HG03064 (cell line): ENCODE results near the gene HAS3.

Experiments used
- ATAC-seq: cut with Tn5 transposase; IDR thresholded peaks from one replicate; pipeline ENCODE4 v1.9.1; 2021; ENCODE audit warnings: low read depth; ENCODE audit not compliant: unreplicated experiment

The HAS3 gene

DNA sequence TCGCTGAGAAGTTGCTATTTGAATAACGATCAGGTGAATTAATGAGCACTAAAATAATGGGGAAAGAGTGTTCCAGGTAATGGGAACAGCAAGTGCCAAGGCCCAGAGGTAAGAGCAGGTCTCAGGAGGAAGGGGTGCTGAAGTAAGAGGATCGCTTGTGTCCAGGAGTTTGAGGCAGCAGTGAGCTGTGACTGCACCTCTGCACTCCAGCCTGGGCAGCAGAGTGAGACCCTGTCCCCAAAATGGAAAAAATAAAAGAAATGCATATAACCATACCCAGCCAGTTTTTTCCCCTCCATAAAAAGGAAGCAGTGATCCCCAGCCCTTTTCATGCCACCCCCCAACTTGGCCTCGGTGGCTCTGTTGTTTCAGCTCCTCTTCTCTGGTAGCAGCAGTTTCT is 16.8 kb upstream of the HAS3 start:
- ATAC-seq, result no peak

DNA sequence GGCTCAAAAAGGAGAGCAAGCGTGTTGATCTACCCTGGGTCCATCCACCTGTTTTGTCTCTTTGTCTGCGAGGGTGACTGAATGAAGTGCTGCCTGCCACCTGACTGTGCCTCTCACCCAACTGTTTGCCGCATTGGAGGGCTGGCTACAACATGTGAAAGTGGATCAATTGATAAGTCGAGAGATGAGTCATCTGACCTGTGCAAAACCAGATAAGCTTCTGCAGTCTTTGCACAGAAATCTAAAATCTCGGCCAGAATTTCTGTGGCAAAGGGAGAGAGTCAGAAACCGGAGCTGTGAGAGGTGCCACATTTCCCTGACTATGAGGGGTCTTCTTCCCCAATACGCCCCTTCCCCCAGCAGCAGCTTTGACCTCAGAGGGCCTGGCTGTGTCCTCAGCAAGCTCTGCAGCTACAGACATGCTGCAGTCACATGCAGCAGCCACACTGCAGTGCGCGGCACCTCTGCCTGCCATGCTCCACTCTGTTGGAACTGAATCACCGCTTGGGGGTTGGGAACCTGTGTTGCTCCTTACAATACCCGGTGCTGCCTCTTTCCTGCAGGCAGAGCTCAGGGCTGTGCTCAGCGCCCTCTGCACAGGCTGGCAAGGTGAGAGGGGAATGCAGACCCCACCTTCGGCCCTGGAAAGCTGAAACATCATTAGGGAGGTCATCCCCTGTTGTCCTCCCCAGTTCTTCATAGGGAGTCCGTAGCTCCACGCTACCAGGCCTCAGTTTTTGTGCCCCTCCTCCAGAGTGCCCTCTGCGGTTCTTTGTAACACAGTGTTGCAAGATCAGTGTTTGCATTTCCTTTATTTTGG is 16.2 kb upstream of the HAS3 start:
- no peak for ATAC-seq

DNA sequence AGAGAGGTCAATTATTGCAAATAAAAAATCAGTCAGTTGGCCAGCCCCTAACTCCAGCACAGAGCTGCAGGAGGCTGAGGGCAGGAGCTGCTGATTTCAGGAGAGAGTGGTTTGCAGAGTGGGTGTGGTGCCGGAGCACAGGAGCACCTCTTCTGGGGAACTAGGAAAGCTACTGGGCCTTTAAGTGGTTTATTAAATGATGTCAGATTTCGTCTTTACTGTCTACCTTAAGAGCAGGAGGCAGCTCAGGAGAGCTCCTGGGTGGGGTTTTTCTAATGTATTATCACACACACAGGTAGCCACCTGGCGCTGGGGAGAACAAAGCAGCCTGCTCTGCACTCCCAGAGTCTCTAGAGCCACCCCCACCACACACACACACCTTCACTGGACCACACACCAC is 11.5 kb upstream of the HAS3 start:
- ATAC-seq, result no peak

DNA sequence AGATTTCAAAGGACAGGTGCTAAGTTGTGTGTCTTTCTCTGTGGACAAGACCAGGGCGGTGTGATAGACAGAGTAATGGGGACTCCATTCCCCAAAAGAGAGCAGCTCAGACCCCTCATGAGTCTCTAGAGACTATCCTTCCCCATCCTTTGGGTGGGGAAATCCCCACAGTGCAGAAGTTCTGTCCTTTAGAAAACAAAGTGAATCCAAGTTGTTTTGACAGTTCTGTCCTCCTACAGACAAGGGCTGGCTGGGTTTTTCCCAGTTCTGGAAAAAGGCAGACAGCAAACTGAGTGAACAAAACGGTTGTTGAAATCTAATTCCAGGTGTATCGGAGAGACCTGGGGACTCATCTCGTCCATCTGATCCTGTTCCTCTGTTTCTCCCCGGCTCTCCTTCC is 11.0 kb upstream of the HAS3 start:
- ATAC-seq, result no peak

DNA sequence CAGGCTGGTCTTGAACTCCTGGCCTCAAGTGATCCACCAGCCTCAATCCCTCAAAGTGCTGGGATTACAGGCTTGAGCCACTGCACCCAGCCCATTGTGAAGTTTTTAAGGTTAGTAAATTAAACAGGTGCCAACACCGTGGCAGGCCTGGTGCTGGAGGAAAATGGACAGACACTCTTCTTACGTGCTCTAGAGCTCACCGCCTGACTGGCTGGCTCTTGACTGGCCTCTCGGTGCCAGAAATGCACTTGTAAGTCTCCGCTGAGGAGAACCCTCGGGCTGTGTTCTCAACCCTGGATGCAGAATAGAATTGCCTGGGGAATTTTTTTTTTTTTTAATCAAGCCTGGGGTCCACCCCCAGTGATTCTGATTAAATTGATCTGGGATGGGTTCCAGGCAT is 10.3 kb upstream of the HAS3 start:
- ATAC-seq, result no peak

DNA sequence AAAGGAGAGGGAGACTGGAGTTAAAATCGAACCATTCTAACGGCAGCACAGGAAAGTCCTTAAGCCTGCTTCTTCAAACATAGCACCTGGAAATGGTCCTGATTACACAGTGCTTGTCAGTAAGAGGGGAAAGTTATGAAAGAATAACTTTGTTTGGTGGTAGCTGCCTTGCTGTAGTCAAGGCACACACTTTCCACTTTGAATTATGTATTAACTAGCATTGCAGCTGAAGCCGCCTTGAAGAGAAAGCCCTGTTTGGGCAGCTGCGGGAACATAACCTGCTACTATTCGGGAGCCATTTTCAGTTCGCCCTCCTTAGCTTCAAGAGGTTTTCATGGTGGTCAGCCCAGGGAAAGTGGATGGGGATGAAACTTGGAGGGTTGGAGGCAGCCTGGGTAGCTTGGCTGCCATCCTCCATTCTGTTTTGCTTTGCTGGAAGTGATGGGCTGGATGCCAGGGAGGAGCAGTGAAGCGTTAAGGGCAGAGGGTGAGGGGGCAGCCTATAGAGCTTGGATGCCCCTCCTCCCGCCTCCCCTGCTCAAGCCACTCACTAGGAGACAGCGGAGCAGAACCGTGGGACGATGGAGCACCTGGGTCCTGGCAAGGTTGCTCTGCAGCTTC is 5.3 kb upstream of the HAS3 start:
- ATAC-seq, result no peak

DNA sequence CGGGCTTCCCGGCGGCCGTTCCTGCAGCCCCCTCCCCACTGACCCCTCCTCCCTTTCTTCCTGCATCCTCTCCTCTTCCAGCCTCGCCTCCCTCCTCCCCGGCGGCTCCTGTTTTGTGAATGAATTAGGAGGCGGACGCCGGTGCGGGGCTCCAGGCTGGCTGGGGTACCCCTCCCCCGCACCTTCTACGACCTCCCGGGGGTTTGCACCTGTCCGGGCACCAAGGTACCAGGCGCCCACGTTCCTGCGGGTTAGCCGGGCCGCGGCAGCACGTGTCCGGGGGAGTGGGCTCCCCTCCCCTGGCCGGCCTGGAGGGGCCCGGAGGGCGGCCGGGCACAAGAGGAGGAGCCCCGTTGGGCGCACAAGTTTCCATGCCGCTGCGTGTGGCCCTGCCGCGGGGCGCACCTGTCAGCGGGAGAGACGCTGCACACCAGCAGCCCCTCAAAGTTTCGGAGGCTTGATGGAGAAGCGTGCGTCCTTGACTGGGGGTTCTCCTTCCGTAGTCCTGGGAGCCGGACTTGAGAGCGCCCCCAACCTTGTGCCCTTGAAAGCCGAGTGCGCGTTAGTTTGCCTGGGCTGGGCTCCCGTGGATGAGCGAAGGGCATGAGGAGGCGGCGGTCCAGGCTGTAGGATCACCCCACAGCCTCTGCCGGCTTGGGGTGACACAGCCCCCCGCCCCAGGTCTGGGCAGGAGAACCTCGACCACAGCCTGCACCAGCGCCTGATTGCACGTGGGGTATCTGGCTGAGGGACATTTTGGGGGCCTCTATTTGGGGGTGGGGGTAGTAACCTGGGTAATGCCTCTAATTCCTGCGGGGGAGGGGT is 1.2 kb downstream of the HAS3 start:
- ATAC-seq, result no peak

DNA sequence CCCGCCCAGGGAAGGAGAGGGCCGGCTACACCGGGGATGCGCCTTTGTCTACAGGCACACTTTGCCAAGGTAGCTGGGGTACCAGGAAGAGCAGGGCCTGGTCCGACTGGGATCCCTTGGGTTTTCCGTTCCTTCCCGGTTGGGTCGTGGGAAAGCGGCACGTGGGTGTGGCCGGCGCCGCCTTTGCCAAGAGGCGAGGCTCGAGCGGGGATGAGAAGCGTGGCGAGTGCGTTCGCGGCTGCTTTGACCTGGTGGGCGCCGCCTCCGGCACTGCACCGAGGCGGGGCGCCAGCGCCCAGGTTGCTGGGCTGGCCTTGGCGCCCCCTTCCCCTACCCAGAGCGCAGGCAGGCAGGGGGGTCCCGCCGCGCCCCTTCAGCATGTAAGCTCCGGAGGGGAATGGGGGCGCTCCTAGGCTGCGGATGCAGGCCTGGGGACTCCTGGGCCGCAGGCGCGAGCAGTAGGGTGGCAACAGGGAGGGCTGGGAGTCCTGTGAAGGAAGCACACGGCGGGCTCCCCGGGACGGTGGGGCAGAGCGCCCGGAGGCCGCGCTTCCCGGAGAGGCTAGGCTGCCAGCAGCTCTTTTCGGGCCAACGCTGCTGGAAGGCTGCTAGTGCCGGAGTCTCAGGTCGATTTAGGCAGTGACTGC is 2.0 kb downstream of the HAS3 start:
- no peak for ATAC-seq

DNA sequence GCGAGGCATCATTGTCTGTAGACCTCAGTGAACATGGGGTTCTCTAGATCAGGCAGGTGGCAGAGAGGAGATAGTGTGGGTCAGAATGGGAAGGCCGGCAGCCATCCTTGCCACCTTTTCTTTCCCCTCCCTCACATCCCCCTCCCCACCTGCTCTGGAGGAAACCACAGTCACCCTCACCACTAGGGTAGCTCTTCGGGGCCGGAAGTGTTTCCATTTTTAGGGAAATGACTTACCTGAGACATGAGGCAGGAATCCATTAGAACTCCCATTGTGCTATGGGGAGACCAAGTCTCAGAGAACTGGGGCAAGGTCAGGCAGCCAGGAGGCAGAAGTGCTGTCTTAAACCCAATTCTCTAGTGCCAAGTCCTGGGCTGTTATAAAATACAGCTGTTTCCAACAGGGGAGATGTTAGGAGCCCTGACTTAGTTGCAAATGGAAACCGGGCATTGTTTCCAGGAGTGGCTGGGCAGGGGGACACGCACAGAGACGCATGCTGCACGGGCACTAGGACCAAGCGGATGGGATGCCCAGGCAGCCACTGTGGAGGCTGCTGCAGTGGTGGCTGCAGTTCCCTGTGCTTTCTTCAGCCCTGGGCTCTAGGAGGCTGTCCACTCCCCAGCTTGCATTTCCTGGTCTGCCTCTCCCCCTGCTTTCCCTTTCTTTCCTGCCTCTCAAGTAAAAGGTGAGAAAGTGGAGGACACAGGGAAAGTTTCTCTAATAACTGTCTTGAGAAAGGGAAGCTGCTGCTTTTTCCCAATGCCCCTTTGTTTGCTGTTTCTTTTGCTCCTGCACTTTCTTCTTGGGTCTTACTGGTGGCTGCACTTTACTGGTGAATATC is 2.8 kb downstream of the HAS3 start:
- no peak for ATAC-seq

DNA sequence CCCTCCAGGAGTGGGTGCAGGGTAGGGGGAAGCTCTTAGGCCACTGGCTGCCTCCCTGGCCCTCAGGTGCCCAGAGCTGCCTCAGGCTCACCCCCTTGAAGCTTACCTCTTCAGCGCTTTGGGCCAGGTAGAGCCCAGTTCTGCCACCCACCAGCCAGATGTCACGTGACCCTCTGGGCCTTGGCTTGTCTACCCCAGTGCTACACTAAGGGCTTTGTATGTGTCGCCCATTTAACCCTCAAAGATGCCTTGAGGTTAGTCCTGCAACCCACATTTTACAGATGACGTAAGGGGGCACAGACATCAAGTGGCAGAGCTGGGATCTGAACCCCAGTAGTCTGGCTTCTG is 3.4 kb downstream of the HAS3 start:
- ATAC-seq, result no peak

DNA sequence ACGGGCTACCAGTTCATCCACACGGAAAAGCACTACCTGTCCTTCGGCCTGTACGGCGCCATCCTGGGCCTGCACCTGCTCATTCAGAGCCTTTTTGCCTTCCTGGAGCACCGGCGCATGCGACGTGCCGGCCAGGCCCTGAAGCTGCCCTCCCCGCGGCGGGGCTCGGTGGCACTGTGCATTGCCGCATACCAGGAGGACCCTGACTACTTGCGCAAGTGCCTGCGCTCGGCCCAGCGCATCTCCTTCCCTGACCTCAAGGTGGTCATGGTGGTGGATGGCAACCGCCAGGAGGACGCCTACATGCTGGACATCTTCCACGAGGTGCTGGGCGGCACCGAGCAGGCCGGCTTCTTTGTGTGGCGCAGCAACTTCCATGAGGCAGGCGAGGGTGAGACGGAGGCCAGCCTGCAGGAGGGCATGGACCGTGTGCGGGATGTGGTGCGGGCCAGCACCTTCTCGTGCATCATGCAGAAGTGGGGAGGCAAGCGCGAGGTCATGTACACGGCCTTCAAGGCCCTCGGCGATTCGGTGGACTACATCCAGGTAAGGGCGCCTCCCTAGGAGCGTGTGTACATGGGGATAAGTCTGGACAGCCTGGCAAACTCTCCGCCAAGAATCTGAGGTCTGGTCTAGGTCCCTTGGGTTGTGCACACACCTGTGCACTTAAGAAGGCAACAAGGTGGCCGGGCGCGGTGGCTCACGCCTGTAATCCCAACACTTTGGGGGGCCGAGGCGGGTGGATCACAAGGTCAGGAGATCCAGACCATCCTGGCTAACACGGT is 4.2 kb downstream of the HAS3 start:
- ATAC-seq, result no peak

DNA sequence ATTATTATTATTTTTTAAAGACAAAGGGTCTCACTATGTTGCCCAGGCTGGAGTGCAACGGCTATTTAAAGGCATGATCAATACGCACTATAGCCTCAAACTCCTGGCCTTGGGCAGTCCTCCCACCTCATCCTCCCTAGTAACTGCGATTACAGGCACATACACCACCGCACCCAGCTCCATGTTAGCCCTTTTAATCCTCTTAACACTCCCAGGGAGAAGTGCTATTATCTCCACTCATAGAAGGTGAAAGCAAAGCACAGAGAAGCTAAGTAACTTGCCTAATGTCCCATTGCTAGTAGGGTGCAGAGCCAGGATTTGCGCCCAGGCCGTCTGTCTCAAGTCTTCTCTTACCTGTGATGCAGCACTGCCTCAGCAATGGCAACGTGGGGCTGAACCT is 5.0 kb downstream of the HAS3 start:
- ATAC-seq, result no peak

DNA sequence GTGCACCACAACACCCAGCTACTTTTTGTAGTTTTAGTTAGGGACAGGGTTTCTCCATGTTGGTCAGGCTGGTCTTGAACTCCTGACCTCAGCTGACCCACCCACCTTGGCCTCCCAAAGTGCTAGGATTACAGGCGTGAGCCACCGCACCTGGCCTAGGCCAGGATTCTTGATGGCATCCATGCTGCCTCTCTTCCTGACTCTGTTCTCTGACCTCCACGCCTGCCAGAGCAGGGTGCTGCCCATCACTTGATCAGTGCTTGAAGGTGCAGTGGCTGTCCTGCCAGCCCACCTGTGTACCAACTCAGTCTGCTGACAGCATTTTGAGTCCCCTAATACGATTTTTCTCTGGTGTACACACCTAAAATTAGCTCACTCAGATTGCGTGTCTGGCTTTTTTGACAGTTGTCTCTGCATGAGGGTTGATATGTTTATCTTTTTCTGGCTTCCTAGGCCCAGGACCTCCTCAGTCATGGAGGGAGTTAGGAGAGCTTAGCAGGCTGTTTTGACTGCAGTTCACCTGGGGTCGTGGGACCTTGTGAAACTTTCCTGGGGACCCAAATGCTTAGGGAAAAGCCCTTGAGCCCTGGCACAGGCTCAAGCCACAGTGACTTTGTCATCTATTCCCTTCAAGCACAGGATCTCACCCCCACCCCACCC is 5.9 kb downstream of the HAS3 start:
- no peak for ATAC-seq

DNA sequence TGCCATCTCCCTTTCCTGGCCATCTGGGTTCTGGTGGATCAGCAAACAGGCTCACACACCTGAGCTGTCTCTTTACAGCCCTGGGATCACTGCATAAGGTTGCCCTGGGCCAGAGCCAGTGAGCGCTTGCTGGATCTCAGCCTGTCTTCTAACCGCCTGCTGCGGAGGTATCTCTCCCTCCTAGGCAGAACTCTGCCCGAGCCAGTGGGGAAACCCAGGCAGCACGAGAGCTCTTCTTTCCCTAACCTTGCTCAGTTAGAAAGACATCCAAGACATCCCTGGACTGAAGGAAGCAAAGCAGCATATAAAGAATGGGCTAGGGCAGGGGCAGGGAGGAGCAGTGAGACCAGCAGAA is 6.4 kb downstream of the HAS3 start:
- no peak for ATAC-seq

DNA sequence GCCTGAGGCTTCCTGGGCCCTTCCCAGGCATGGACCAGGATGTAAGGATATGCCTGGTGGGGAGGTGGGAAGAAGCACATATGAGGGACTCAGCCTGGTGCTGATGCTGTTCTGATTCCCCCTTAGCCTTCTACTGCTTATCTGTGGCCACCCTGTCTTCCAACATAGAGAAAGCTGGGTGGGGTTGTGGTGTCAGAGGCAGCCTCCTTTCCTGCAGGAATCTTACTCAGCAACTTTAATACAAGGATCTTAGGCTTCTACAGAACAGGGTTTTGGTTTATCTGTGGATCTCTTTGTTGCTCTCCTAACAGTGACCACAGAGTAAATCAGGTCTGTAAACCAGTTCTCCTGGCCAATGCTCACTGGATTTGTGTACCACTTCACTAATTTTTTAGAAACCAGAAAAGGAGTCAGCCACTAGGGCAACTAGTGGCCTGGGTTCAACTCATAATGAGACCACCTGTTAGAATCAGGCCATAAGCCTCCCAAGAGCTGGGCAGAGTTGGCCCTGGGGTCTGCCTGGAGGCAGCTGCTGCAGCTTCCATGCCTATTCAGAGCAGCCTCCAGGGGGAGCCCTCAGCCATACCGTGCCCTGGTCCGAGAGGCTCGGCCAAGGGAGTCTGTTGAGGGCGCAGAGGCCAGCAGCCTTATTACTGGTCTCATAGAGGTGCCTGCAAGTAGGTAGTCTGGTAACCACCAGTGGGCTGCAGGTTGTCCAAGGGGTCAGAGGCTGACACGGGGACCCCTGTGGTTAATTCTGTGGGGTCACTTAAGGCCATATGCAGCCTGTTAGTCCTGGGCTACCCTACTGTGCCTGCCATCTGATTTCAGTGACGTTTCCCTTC is 7.1 kb downstream of the HAS3 start:
- no peak for ATAC-seq

DNA sequence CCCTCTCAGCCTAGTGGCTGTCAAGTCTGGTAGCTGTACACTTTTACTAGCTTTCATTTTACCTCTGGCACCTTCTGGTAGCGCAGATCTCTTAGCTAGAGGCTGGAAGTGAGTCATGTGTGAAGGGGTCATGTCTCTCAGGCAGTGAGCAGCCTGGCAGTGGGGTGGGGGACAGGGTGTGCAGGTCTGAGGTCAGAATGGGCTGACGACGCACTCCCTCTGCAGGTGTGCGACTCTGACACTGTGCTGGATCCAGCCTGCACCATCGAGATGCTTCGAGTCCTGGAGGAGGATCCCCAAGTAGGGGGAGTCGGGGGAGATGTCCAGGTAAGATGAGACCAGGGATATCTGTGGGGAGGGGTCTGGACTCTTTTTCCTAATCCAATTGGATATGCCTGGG is 7.8 kb downstream of the HAS3 start:
- ATAC-seq, result no peak

DNA sequence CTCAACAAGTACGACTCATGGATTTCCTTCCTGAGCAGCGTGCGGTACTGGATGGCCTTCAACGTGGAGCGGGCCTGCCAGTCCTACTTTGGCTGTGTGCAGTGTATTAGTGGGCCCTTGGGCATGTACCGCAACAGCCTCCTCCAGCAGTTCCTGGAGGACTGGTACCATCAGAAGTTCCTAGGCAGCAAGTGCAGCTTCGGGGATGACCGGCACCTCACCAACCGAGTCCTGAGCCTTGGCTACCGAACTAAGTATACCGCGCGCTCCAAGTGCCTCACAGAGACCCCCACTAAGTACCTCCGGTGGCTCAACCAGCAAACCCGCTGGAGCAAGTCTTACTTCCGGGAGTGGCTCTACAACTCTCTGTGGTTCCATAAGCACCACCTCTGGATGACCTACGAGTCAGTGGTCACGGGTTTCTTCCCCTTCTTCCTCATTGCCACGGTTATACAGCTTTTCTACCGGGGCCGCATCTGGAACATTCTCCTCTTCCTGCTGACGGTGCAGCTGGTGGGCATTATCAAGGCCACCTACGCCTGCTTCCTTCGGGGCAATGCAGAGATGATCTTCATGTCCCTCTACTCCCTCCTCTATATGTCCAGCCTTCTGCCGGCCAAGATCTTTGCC is 9.0 kb downstream of the HAS3 start:
- no peak for ATAC-seq

DNA sequence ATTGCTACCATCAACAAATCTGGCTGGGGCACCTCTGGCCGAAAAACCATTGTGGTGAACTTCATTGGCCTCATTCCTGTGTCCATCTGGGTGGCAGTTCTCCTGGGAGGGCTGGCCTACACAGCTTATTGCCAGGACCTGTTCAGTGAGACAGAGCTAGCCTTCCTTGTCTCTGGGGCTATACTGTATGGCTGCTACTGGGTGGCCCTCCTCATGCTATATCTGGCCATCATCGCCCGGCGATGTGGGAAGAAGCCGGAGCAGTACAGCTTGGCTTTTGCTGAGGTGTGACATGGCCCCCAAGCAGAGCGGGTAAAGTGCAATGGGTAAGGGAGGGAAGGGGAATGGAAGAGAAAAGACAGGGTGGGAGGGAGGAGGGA is 9.5 kb downstream of the HAS3 start:
- no peak for ATAC-seq
